ENCODE measurements around the gene OR9I1.

GRCh38 chr11:58067685-58068084 is 57.6 kb downstream of the OR9I1 start:
- TF ChIP-seq KAT7 (CRISPR knock-in tag; IDR thresholded peaks at IDR 0.05; ENCODE audit: borderline replicate concordance) = no peak
- TF ChIP-seq CTCF (IDR thresholded peaks at IDR 0.05) = no peak
- TF ChIP-seq USF1 (CRISPR knock-in tag; IDR thresholded peaks at IDR 0.05) = no peak

All from WTC11 (cell line).